Measurements from ENCODE around the gene TOR1A. TPM values are rescaled to one million over a fixed set of nuclear protein-coding genes. Genes with fewer than 3 reads are reported as not detected.

The TOR1A gene
- total RNA-seq, 1 donor from 2014 or later = 33.1 TPM

DNA sequence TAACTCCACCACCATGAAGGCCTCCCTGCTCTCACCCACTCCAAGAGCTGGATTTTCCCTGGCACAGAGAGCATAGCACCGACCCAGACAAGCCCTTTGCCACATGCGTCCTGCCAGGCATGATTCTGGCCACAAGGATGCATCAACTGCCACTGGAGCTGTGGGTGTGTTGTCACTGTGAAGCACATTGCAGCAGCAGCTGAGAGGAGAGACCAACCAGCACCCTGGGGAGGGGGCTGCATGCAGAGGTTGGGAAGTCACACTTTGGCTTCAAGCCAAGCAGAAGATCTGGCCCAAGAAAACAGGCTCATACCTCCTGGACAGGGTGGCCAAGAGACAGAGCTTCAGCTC lies 48.5 kb downstream of the TOR1A start:
- TF ChIP-seq, protein P1, sequence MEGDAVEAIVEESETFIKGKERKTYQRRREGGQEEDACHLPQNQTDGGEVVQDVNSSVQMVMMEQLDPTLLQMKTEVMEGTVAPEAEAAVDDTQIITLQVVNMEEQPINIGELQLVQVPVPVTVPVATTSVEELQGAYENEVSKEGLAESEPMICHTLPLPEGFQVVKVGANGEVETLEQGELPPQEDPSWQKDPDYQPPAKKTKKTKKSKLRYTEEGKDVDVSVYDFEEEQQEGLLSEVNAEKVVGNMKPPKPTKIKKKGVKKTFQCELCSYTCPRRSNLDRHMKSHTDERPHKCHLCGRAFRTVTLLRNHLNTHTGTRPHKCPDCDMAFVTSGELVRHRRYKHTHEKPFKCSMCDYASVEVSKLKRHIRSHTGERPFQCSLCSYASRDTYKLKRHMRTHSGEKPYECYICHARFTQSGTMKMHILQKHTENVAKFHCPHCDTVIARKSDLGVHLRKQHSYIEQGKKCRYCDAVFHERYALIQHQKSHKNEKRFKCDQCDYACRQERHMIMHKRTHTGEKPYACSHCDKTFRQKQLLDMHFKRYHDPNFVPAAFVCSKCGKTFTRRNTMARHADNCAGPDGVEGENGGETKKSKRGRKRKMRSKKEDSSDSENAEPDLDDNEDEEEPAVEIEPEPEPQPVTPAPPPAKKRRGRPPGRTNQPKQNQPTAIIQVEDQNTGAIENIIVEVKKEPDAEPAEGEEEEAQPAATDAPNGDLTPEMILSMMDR (IDR thresholded peaks at IDR 0.05; ENCODE audit: unreplicated experiment) = no peak
- Mint-ChIP-seq H3K27me3 (peaks cover 7% of the 10 kb centered on the region), H3K4me3 (ENCODE audit: low read depth) (no peak overlapping the region), H3K27ac (no peak overlapping the region), H3K4me1 (ENCODE audit: low read depth) (no peaks in the 10 kb centered on the region), H3K36me3 (ENCODE audit: insufficient read depth) (no peaks in the 10 kb centered on the region), H3K9me3 (ENCODE audit: low read depth) (no peaks in the 10 kb centered on the region)
- no peak for DNase-seq (ENCODE audit: low spot score, unreplicated experiment)

DNA sequence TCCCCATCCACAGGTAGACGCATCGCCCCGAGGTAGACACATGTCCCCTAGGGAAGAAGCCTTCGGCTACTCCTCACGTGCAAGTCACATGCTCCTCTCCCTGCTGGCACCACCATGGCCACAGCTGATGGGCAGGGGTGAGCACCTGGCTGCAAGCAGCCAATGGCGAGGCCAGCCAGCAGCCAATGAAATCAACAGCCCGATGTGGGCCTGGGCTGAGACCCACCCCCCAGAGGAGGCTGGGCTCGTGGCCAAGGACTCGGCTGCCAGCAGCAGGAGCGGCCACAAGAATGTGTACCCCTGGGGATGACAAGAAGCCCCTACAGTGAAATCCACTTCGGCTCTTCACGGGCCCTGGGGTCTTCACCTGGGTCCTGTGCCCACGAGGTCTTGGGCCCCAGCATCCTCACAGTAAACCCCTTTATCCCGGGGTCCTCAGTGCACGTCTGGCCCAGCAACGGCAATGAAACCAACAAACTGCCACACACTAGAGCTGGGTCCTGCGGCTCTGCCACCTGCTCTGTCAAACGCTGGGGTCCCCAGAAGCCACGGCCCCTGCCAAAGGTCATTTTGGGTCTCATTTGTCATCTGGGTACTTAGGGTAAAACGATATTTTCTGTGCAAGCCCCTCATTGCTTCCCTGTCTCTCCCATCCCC lies 49.0 kb downstream of the TOR1A start:
- H3K4me3 Mint-ChIP-seq (ENCODE audit: low read depth) = no peak overlapping the region
- no peak for DNase-seq (ENCODE audit: low spot score, unreplicated experiment)
- H3K9me3 Mint-ChIP-seq (ENCODE audit: low read depth) = no peaks in the 10 kb centered on the region
- no peak overlapping the region for H3K27ac Mint-ChIP-seq
- H3K27me3 Mint-ChIP-seq = peaks cover 7% of the 10 kb centered on the region
- H3K36me3 Mint-ChIP-seq (ENCODE audit: insufficient read depth) = no peaks in the 10 kb centered on the region
- TF ChIP-seq, protein P1 (IDR thresholded peaks at IDR 0.05; ENCODE audit: unreplicated experiment) = no peak
- no peaks in the 10 kb centered on the region for H3K4me1 Mint-ChIP-seq (ENCODE audit: low read depth)

DNA sequence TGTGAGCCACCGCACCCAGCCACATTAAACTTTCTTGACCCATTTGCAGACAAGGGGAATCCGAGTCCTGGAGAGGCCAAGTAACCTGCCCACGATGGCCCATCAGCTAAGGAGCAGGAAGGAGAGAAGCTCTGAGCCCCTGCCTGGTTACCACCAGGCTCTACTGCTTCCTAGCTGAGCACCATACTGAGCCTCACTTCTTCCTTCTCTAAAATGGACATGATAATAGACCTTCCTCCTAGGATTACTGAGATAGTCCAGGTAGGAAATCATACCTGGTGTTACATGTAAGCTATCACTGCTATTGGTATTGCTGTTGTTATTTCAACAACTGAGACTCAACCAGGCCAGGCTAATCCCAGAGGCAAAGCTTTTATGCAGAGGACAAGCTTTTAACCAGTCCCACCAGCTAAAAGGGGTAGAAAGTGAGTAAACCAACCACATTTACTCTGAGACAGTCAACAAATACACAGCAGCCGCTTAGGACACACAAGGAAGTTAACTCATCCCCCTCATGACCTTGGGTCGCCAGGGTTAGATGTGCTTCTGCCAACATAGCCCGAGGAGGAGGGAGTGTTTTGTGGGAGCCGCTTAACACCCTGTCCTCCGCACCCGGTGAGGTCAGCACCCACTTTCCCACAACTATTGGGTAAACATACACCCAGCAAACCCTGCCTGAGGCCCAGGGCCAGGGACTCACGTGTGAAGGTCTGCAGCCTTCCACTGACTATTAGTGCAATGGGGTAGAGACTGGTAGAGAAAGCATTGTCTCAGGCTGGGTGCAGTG lies 50.5 kb downstream of the TOR1A start:
- H3K27me3 Mint-ChIP-seq = peaks cover 7% of the 10 kb centered on the region
- no peaks in the 10 kb centered on the region for H3K9me3 Mint-ChIP-seq (ENCODE audit: low read depth)
- H3K4me3 Mint-ChIP-seq (ENCODE audit: low read depth) = no peak overlapping the region
- DNase-seq (ENCODE audit: low spot score, unreplicated experiment) = no peak
- no peaks in the 10 kb centered on the region for H3K36me3 Mint-ChIP-seq (ENCODE audit: insufficient read depth)
- TF ChIP-seq, protein P1 (IDR thresholded peaks at IDR 0.05; ENCODE audit: unreplicated experiment) = no peak
- H3K27ac Mint-ChIP-seq = no peak overlapping the region
- no peaks in the 10 kb centered on the region for H3K4me1 Mint-ChIP-seq (ENCODE audit: low read depth)

DNA sequence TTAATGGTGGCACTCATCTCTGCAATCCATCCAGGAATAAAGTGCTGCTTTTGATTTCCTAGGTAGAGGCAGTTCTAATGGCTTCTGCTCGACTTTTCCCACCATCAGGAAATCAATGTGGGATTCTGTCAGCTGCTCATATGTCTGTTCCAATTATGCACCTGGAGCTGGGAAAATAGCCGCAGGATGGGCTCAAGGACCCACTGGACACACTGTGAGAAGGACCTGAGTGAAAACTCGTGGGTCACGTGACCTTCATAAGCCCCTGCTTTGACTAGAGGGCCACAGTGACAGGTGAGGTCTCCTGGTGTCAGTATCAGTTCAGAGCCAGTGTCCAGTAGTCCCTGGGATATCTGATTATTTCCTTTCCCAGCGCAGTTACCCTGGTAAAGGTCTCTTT lies 53.2 kb downstream of the TOR1A start:
- TF ChIP-seq, protein P1 (IDR thresholded peaks at IDR 0.05; ENCODE audit: unreplicated experiment) = no peak
- DNase-seq (ENCODE audit: low spot score, unreplicated experiment) = no peak
- Mint-ChIP-seq H3K27me3 (peaks cover 4% of the 10 kb centered on the region), H3K27ac (no peak overlapping the region), H3K9me3 (ENCODE audit: low read depth) (no peaks in the 10 kb centered on the region), H3K36me3 (ENCODE audit: insufficient read depth) (no peaks in the 10 kb centered on the region), H3K4me1 (ENCODE audit: low read depth) (no peaks in the 10 kb centered on the region), H3K4me3 (ENCODE audit: low read depth) (no peak overlapping the region)

DNA sequence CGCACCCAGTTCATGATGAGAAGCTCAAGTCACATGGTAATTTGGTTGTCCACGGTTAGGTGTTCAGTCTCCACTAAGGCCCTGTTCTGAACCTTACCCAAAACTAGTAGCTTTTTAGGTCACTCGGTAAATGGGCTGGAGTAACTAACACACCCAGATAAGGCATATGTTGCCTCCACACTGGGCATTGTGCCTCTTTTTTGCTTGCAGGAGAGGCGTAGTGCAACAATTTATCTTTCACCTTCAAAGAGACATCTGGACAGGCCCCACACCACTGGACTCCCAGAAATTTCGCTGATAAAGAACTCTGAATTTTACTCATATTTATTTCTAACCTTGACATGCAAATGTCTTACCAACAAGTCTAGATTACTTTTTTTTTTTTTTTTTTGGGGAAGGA lies 54.3 kb downstream of the TOR1A start:
- Mint-ChIP-seq H3K4me1 (ENCODE audit: low read depth) (no peaks in the 10 kb centered on the region), H3K4me3 (ENCODE audit: low read depth) (no peak overlapping the region), H3K9me3 (ENCODE audit: low read depth) (no peaks in the 10 kb centered on the region), H3K36me3 (ENCODE audit: insufficient read depth) (no peaks in the 10 kb centered on the region), H3K27ac (no peak overlapping the region), H3K27me3 (peaks cover 4% of the 10 kb centered on the region)
- TF ChIP-seq, protein P1 (IDR thresholded peaks at IDR 0.05; ENCODE audit: unreplicated experiment) = no peak
- no peak for DNase-seq (ENCODE audit: low spot score, unreplicated experiment)

Measured in progenitor cell of endocrine pancreas (in vitro differentiated cells).